K562 (cell line): ENCODE data around the gene RCC2. TPM values are rescaled to one million over a fixed set of nuclear protein-coding genes. Genes with fewer than 3 reads are reported as not detected.

ENCODE experiments used
- FOXJ2 ChIP-seq: fragments of 200-800 bp; sonication (Bioruptor generic); IDR thresholded peaks from 2 replicates; pipeline ENCODE4 v1.6.1; 2016; ENCODE audit warnings: missing genetic modification characterization, missing compliant biosample characterization
- POLR2B ChIP-seq: fragments of 450-650 bp; IDR thresholded peaks from 2 replicates; pipeline ENCODE4 v1.6.1; 2018; ENCODE audit warnings: low read depth; ENCODE audit not compliant: partially characterized antibody
- ZSCAN29 ChIP-seq: fragments of 450-650 bp; IDR thresholded peaks from 2 replicates; pipeline ENCODE4 v1.6.1; 2017
- polyA plus RNA-seq, 8 experiments: library from polyadenylated mRNA; depleted of rRNA in 4 of 8; stranded (reverse) in 5 of 8; unstranded in 3 of 8; fragments of >200 nt; fragmentation: Nextera tagmentation in 2 of 8; fragmentation: Illumina TruSeq in 1 of 8; extraction: Ambion mirVana in 2 of 8; extraction: Trizol in 1 of 8; gene quantifications; 2 replicates each; pipeline versions ENCODE4 v1.2.1 to v1.2.3, GENCODE V29; 2011 to 2014; ENCODE audit warnings: inconsistent platforms in 1 of 8, missing spikeins in 1 of 8
- total RNA-seq, 7 experiments: library from RNA; depleted of rRNA in 6 of 7; stranded (reverse); fragments of >200 nt in 6 of 7; fragmentation: Illumina TruSeq in 2 of 7; extraction: Trizol in 2 of 7; gene quantifications; 2 replicates each; pipeline versions ENCODE4 v1.2.1 to v1.2.3, GENCODE V29; 2011 to 2021; ENCODE audit warnings: low replicate concordance in 1 of 7
- TF ChIP-seq, protein P1 (sequence below): sonication (generic); formaldehyde crosslinking; IDR thresholded peaks from 2 replicates; pipeline ENCODE4 v1.8.0; 2023; ENCODE audit warnings: missing genetic modification reagents, mild to moderate bottlenecking, borderline replicate concordance

The RCC2 gene
- total and polyA plus RNA-seq, 9 of the 15 experiments (the other 6 are each of a cell fraction or from before 2014, with no cell fraction given), result 31.8 to 292 (median 116) TPM

DNA sequence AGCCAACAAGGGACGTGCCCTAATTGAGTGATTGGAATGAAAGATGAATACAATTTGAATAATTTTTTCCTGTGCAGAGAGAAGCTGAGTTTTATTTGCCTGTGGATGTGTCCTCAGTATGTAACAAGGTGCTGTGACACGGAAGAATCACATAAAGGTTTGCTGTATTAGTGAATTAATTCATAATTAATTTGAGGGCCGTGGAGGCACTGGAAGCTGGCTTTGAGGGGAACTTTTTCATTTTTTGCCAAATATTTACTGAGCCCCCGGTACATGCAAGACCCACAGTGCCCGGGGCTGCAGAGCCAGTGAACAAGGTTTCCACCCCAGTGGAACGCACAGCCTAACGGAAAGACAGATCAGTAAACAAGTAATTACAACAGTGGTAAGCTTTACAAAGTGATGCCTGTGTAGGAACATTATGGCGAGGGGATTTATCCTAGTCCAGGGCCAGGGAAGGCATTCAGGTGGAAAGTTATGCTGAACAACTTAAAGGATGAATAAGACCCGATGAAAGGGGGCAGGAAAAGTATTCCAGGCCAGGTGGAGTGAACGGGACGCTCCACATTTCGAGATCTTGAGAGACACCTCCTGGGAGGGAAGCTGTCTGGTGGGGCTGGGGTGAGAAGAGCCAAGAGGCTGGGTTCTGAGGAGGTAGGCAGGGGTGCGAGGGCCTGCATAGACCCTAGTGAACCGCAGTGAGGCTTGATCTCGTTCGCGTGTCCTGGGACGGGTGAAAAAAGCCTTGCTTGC, 773 bp upstream of the RCC2 start (continued):
- TF ChIP-seq FOXJ2 (tag), result peak; percentile 83; the same call in 1 of the 2 replicates
- TF ChIP-seq, protein P1, sequence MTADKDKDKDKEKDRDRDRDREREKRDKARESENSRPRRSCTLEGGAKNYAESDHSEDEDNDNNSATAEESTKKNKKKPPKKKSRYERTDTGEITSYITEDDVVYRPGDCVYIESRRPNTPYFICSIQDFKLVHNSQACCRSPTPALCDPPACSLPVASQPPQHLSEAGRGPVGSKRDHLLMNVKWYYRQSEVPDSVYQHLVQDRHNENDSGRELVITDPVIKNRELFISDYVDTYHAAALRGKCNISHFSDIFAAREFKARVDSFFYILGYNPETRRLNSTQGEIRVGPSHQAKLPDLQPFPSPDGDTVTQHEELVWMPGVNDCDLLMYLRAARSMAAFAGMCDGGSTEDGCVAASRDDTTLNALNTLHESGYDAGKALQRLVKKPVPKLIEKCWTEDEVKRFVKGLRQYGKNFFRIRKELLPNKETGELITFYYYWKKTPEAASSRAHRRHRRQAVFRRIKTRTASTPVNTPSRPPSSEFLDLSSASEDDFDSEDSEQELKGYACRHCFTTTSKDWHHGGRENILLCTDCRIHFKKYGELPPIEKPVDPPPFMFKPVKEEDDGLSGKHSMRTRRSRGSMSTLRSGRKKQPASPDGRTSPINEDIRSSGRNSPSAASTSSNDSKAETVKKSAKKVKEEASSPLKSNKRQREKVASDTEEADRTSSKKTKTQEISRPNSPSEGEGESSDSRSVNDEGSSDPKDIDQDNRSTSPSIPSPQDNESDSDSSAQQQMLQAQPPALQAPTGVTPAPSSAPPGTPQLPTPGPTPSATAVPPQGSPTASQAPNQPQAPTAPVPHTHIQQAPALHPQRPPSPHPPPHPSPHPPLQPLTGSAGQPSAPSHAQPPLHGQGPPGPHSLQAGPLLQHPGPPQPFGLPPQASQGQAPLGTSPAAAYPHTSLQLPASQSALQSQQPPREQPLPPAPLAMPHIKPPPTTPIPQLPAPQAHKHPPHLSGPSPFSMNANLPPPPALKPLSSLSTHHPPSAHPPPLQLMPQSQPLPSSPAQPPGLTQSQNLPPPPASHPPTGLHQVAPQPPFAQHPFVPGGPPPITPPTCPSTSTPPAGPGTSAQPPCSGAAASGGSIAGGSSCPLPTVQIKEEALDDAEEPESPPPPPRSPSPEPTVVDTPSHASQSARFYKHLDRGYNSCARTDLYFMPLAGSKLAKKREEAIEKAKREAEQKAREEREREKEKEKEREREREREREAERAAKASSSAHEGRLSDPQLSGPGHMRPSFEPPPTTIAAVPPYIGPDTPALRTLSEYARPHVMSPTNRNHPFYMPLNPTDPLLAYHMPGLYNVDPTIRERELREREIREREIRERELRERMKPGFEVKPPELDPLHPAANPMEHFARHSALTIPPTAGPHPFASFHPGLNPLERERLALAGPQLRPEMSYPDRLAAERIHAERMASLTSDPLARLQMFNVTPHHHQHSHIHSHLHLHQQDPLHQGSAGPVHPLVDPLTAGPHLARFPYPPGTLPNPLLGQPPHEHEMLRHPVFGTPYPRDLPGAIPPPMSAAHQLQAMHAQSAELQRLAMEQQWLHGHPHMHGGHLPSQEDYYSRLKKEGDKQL (CRISPR knock-in tag), result no peak
- TF ChIP-seq ZSCAN29, result peak; percentile 89
- peak; percentile 47 for TF ChIP-seq POLR2B
